Kidney glomerular epithelial cell (primary cell): ENCODE results near the gene MYADM.
A peak's percentile ranks its signal among the peaks of the same experiment; 100 is the strongest.

Source experiments
- DNase-seq: peaks from one replicate; lab custom pipeline; 2025; lab: John Stamatoyannopoulos, UW

MYADM gene

GRCh38 chr19:53885036-53885435 lies 17.4 kb downstream of the MYADM start:
- DNase-seq: no peak

- no peak for DNase-seq
These were observed 24.8 kb downstream of the MYADM start for GRCh38 chr19:53892301-53892980.

- no peak for DNase-seq
These were observed 25.3 kb downstream of the MYADM start for GRCh38 chr19:53892981-53893325.

DNA sequence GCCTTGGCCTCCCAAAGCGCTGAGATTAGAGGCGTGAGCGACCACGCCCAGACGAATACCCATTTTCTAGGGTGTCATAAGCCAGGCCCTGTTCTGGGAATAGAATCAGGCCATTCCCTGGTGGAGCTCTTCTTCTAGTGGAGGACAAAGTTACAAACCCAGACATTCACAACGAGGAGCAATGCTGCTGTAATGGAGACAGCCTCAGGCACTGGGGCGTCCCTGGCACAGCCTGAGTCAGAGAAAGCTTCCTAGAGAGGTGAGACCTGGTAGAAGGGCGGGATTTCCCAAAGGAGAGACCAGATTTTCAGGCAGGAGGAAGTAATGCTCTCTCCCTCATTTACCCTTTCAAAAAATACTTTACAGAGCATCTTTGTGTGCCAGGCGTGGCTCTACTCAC lies 27.0 kb downstream of the MYADM start:
- DNase-seq: no peak

DNA sequence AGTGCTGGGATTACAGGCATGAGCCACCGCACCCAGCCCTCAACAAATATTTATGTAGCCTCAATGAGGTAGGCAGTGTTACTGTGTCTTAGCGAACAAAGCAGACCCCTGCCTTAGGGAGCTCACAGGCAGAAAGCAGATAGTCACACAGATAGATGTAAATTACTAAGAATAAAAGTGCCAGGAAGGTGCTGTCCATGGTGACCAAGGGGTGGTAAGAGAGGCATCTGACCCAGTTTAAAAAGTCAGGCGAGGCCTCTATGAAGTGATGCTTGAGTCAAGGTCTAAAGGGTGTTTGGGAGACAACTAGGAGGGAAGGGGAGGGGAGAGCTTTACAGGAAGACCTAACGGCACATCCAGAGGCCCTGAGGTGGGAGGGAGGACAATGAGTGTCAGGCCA lies 29.0 kb downstream of the MYADM start:
- DNase-seq: no peak

DNA sequence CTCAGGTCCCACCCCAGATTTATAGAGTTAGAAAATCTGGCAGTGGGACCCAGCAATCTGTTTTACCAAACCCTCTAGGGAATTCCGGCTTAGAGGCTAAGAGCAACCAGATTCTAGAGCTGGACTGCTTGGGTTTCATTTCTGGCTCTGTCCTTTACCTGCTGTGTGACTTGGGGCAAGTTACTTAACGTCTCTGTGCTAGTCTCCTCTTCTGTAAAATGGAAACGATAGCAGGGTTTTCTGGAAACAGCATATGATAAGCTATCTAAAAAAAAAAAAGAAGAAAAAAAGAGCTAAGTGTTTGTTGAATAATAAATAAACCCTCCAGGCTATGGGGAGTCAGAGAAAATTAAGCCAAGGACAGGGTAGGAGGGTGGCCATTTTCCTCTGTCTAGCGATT lies 29.8 kb downstream of the MYADM start:
- no peak for DNase-seq

GRCh38 chr19:53898166-53898565 lies 30.5 kb downstream of the MYADM start:
- no peak for DNase-seq

DNA sequence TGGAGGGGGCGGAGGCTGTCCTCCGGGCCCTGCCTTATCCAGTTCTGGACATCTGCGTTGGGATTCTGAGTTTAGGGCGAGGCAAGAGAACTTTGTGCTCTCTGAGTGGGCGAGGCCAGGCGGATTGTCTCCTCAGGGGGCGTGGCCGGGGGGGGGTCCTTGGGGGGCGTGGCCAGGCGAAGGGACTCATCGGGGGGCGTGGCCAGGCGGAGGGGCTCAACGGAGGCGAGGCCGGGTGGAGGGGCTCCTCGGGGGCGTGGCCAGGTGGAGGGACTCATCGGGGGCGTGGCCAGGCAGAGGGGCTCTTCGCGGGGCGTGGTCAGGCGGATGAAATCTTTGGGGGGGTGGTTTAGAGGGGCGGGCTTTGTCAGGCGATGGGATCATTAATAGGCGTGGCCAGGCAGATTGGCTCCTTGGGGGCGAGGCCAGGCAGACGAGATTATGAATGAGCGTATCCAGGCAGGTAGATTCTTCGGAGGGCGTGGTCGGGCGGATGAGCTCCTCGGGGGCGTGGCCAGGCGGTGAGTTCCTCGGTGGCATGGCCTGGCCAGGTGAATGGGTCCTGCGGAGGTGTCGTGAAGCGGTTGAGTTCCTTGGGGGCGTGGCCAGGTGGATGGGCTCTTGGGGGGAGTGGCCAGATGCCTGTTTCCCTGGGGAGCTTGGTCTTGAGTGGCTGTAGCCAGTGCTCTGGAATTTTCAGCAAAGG lies 31.1 kb downstream of the MYADM start:
- DNase-seq: no peak

- DNase-seq: no peak
These were observed 32.6 kb downstream of the MYADM start for GRCh38 chr19:53900191-53900860.

- peak; percentile 42 for DNase-seq
These were observed 35.5 kb downstream of the MYADM start for GRCh38 chr19:53903055-53903680.

DNA sequence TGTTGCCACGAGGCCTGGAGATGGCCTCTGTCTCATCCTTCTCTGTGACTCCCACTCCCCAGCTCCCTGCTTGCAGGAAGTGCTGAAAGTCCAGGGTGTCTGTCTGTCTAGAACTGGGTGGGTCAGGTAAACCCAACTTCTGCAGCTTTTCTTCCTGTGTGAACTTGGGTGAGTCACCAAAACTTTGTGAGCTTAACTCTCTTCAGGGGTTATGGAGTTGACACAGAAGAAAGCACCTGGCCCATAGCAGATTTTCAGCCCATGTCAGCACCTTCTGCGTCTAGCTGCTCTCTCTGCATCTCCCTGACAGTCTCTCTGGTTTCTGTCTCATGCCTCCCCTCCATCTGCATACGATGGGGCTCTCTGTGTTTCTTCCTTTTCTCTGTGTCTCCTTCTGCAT lies 37.2 kb downstream of the MYADM start:
- DNase-seq: no peak

- no peak for DNase-seq
These were observed 38.1 kb downstream of the MYADM start for GRCh38 chr19:53905787-53906186.

DNA sequence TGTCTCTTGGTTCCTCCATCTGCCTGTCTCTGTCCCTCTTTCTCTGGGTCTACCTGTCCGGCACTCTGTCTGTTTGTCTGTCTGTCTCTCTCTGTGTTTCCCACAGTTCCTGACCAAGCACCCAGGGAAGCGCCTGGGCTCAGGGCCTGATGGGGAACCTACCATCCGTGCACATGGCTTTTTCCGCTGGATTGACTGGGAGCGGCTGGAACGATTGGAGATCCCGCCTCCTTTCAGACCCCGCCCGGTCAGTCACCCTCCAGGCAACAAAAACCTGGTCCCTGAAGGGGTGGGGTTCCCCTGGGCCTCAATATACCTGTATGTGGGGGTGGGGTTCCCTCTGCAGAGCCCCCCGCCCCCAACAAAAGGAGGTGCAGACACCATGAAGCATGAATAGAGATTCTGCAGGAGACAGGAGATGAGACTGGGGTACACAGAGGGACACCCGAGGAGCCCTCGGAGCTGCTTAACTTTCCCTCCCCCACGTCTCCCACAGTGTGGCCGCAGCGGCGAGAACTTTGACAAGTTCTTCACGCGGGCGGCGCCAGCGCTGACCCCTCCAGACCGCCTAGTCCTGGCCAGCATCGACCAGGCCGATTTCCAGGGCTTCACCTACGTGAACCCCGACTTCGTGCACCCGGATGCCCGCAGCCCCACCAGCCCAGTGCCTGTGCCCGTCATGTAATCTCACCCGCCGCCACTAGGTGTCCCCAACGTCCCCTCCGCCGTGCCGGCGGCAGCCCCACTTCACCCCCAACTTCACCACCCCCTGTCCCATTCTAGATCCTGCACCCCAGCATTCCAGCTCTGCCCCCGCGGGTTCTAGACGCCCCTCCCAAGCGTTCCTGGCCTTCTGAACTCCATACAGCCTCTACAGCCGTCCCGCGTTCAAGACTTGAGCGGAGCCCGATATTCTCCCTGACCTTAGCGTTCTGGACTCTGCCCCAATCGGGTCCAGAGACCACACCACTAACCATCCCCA lies 38.8 kb downstream of the MYADM start:
- no peak for DNase-seq

- DNase-seq: no peak
These were observed 39.5 kb downstream of the MYADM start for GRCh38 chr19:53907193-53907581.

DNA sequence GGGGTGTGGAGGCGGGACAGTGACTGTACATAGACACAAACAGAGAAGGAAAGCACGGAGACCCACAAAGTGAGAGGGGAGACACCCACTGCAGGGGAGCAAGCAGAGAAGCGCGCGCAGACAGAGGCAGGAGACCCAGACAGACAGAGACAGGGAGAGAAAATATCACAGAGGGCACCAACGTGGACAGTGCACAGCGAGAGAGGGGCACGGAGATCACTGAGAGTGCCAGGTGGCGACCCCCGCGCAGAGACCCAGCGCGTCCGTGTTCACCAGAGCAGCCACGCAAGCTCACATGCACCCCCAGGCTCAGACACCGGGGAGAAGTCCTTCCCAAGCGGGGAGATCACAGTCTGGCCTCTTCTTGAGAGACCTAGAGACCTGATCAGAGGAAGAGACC lies 40.0 kb downstream of the MYADM start:
- DNase-seq: no peak

DNA sequence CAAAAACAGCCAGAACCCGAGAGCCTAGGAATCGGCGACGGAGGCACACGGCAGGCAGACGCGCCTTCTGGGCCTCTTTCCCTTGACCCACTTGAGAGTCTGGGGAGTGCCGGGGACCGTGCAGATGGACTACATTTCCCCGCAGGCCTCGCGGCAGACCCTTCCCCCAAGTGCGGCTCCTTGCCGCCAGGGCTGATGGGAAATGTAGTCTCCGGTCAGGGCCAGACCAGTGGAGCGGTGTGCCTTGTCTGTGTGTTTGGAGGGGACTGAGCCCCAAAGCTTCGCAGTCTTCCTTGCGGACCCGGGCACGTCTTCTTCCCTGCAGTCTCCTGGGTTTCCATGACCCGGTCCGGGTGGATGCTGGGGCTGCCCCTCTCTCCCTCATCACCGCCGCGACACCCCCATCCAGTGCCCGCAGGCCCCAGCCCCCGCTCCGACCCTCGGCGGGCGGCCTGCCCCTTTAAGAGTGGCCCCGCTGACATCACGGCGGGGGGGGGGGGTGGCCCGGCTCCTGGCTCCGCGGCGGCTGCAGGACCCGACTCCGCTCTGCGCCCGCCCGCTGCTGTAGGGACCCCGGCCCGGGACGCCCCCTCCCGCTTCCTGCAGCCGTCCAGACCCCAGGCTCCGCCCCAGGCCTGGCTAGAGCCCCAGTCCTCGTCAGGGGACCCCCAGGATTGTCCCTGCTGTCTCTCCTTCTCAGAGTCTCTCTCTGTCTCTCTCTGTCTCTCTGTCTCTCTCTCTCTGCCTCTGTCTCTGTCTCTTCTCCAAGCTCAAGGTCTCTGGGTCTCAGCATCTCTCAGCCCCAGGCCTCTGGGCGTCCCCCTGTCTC lies 40.6 kb downstream of the MYADM start:
- DNase-seq: no peak

DNA sequence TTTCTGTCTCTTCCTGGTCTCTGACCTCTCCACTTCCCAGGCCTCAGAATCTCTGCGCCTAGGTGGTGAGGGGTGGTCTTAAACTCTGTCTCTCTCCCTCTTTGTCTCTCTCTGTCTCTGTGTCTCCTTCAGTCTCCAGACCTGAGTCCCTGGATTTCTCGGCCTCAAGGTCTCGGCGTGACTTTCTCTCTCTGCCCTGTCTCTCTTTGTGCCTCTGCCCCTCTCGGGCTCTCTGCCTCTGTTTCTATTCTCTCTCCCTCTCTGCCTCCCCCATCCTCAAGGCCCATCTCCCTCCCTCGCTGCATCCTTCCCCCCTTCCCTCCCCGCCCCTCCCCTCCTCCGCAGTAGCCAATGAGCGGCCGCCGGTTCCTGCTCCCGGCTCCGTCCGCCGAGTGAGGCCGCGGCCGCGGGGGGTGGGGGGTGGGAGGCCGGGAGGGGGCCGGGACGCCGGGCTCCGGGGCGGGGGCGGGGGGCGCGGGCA lies 41.3 kb downstream of the MYADM start, which contains the start of gene CACNG7:
TSS of gene CACNG7 (plus strand) at position 344 of the 481 bp plus-strand sequence. CDS start 3,554 bp downstream, outside the sequence.
- DNase-seq: no peak

- no peak for DNase-seq
These were observed 41.9 kb downstream of the MYADM start for GRCh38 chr19:53909471-53910169.

GRCh38 chr19:53910170-53910518 lies 42.5 kb downstream of the MYADM start:
- no peak for DNase-seq

DNA sequence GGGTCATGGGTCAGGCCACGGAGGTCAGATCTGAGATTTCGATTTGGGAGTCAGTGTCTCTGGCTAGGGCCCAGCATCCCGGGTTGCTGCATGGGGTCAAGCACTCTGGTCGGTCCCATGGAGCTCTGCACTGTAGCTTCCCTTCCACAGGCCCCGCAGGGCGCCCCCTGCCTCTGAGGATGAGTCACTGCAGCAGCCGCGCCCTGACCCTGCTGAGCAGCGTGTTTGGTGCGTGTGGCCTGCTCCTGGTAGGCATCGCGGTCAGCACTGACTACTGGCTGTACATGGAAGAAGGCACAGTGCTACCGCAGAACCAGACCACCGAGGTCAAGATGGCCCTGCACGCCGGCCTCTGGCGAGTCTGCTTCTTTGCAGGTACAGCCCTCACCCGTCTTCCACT lies 45.0 kb downstream of the MYADM start:
- no peak for DNase-seq
